ENCODE results near the gene LUC7L3. TPM values are rescaled to one million over a fixed set of nuclear protein-coding genes. Genes with fewer than 3 reads are reported as not detected.

Gene LUC7L3
- total and polyA plus RNA-seq, 2 donors (not counting 3 experiments of a cell fraction or from before 2014, with no cell fraction given), result 70.9 to 113 TPM

GRCh38 chr17:50805486-50805885, 86.1 kb downstream of the LUC7L3 start:
- POLR2A ChIA-PET, result no interaction called here
- TF ChIP-seq POLR2A (IDR thresholded peaks at IDR 0.05; ENCODE audit: low read depth, low read length), result no peak

More at GRCh38 chr17:50805486-50805885, 86.1 kb downstream of the LUC7L3 start:
- no peak for DNase-seq (ENCODE audit: low read depth, low spot score)
- no peak for FAIRE-seq
- Histone ChIP-seq H3K4me2 (ENCODE audit: insufficient read depth, low read length) (no peak overlapping the region), H3K4me1 (ENCODE audit: control insufficient read depth, extremely low read depth, insufficient read depth, low read length) (no peaks in the 10 kb centered on the region), H2AFZ (ENCODE audit: low read depth, low read length) (no peak overlapping the region), H4K20me1 (replicated peaks; ENCODE audit: control insufficient read depth, extremely low read depth, insufficient read depth, low read length) (no peaks in the 10 kb centered on the region), H3K27ac (ENCODE audit: insufficient read depth, low read depth, low read length) (no peak overlapping the region), H3K4me3 (replicated peaks in 1 of 3; ENCODE audit: insufficient read depth in 1 of 3, low read depth in 1 of 3, low read length in 3 of 3) (no peak overlapping the region), H3K9ac (replicated peaks; ENCODE audit: extremely low read depth, insufficient read depth, low read length) (no peak overlapping the region), H3K79me2 (ENCODE audit: control insufficient read depth, insufficient read depth, low read length) (no peaks in the 10 kb centered on the region), H3K9me3 (replicated peaks; ENCODE audit: control insufficient read depth, insufficient read depth, low read length) (no peaks in the 10 kb centered on the region), H3K9me1 (replicated peaks; ENCODE audit: control insufficient read depth, extremely low read depth, insufficient read depth, low read length) (no peaks in the 10 kb centered on the region), H3K27me3 (ENCODE audit: control insufficient read depth in 2 of 2, insufficient read depth in 2 of 2, low read length in 2 of 2) (no peaks in the 10 kb centered on the region), H3K36me3 (ENCODE audit: control insufficient read depth in 2 of 2, extremely low read depth in 1 of 2, insufficient read depth in 2 of 2, low read length in 2 of 2) (no peaks in the 10 kb centered on the region)
- CTCF ChIA-PET, result interaction anchor here (0.6 to 3.2 kb wide), 6 partner anchors 11 to 47 kb away, joined by 3 to 19 read pairs (median 3); no protein-coding TSS in a partner anchor
- dilution Hi-C loops (cut with MboI; ENCODE audit: extremely low pct_ligation_motif_present, low sequenced_read_pairs) (no loop called here), intact Hi-C loops (cut with micrococcal nuclease) (no loop called here)
- BruUV-seq (replicated peaks), result no TSS peak

Small RNA genes lying within 50 kb of the gene (microRNA-seq; reads per million reads assigned to microRNA genes)
- gene MIR8059 (ENCODE audit: borderline number of aligned reads, borderline replicate concordance), result not detected

Small RNA genes lying within 50 kb of the gene (small RNA-seq; reads per million reads assigned to genes)
- gene AC005921.1 (ENCODE audit: insufficient read depth, insufficient read length, low read depth, low replicate concordance) (not detected), gene MIR8059 (ENCODE audit: insufficient read depth, insufficient read length, low read depth, low replicate concordance) (not detected), gene RF00019 (ENCODE audit: insufficient read depth, insufficient read length, low read depth, low replicate concordance) (not detected)

Other genes with a start within 250 kb of the LUC7L3 start
- gene RSAD1, start 240.7 kb upstream of the LUC7L3 start, total RNA-seq, result 33.1 and 35.5 TPM in 2 replicates
- gene RSAD1, start 240.7 kb upstream of the LUC7L3 start, polyA plus RNA-seq, result 18.4 and 20.3 TPM in 2 replicates
- gene MYCBPAP, start 211.2 kb upstream of the LUC7L3 start, total RNA-seq, result 0.25 and 0.66 TPM in 2 replicates
- 0.05 and 0.40 TPM in 2 replicates for gene MYCBPAP, start 211.2 kb upstream of the LUC7L3 start, polyA plus RNA-seq
- gene EPN3, start 186.9 kb upstream of the LUC7L3 start, total RNA-seq, result not detected in 2 replicates
- not detected in 2 replicates for gene EPN3, start 186.9 kb upstream of the LUC7L3 start, polyA plus RNA-seq
- 31.4 and 42.3 TPM in 2 replicates for gene SPATA20, start 172.4 kb upstream of the LUC7L3 start, total RNA-seq
- gene SPATA20, start 172.4 kb upstream of the LUC7L3 start, polyA plus RNA-seq, result 51.5 and 52.7 TPM in 2 replicates
- not detected in 2 replicates for gene CACNA1G, start 158.9 kb upstream of the LUC7L3 start, total RNA-seq
- gene CACNA1G, start 158.9 kb upstream of the LUC7L3 start, polyA plus RNA-seq, result not detected in 2 replicates
- gene ABCC3, start 84.7 kb upstream of the LUC7L3 start, total RNA-seq, result 1.1 and 2.1 TPM in 2 replicates
- 2.6 and 4.2 TPM in 2 replicates for gene ABCC3, start 84.7 kb upstream of the LUC7L3 start, polyA plus RNA-seq
- gene ANKRD40, start 11.7 kb upstream of the LUC7L3 start, total RNA-seq, result 55.0 and 56.0 TPM in 2 replicates
- 24.3 and 24.5 TPM in 2 replicates for gene ANKRD40, start 11.7 kb upstream of the LUC7L3 start, polyA plus RNA-seq
- not detected in 2 replicates for gene ANKRD40CL, start 47.9 kb downstream of the LUC7L3 start, total RNA-seq
- not detected in 2 replicates for gene ANKRD40CL, start 47.9 kb downstream of the LUC7L3 start, polyA plus RNA-seq
- not detected in 2 replicates for gene WFIKKN2, start 116.0 kb downstream of the LUC7L3 start, total RNA-seq
- 0.03 TPM in 1 of 2 replicates, not detected in the other for gene WFIKKN2, start 116.0 kb downstream of the LUC7L3 start, polyA plus RNA-seq
- gene TOB1, start 146.8 kb downstream of the LUC7L3 start, total RNA-seq, result 12.9 and 13.0 TPM in 2 replicates
- 3.3 and 4.2 TPM in 2 replicates for gene TOB1, start 146.8 kb downstream of the LUC7L3 start, polyA plus RNA-seq